Natural killer cell treated with Interleukin-12 subunit alpha and Interleukin-12 subunit beta and Interleukin-15 and Interleukin-18, amount 100 ng/mL, for 72 hours (primary cell): ENCODE measurements around the gene DOCK4. TPM values are rescaled to one million over a fixed set of nuclear protein-coding genes. Genes with fewer than 3 reads are reported as not detected.

Experiments used
- ATAC-seq, 2 donors: fragments of 150-1000 bp; cut with Tn5 transposase in 1 of 2; sonication (Bioruptor Pico), chemical (Tn5 transposase) in 1 of 2; 2 replicates each; pipeline ENCODE4 v1.10.0; 2021
- DNase-seq: peaks from one replicate; pipeline ENCODE4 v3.0.0; 2022; ENCODE audit warnings: low spot score
- H3K27ac Mint-ChIP-seq, 2 donors: 1 replicate in 1 of 2; 2 replicates in 1 of 2; pipeline ENCODE4 v1.8.0; 2022; ENCODE audit warnings: mixed read lengths in 2 of 2, mild to moderate bottlenecking in 1 of 2, moderate library complexity in 1 of 2
- H3K27me3 Mint-ChIP-seq, 2 donors: 1 replicate in 1 of 2; 2 replicates in 1 of 2; pipeline ENCODE4 v1.8.0; 2022; ENCODE audit warnings: mixed read lengths in 2 of 2
- H3K36me3 Mint-ChIP-seq: one replicate; pipeline ENCODE4 v1.8.0; 2022; ENCODE audit warnings: mixed read lengths
- H3K4me1 Mint-ChIP-seq, 2 donors: 1 replicate in 1 of 2; 2 replicates in 1 of 2; pipeline ENCODE4 v1.8.0; 2022; ENCODE audit warnings: low read depth in 2 of 2, mixed read lengths in 2 of 2, mild to moderate bottlenecking in 1 of 2
- H3K4me3 Mint-ChIP-seq: one replicate; pipeline ENCODE4 v1.8.0; 2022; ENCODE audit warnings: mixed read lengths
- H3K9me3 Mint-ChIP-seq: 2 replicates; pipeline ENCODE4 v1.8.0; 2022; ENCODE audit warnings: mixed read lengths
- total RNA-seq, 2 donors: library from RNA; stranded (reverse); gene quantifications; one replicate each; pipeline ENCODE4 v1.2.3, GENCODE V29; 2022

Gene DOCK4
- total RNA-seq, 2 donors from 2014 or later = 1.8 to 3.3 TPM

DNA sequence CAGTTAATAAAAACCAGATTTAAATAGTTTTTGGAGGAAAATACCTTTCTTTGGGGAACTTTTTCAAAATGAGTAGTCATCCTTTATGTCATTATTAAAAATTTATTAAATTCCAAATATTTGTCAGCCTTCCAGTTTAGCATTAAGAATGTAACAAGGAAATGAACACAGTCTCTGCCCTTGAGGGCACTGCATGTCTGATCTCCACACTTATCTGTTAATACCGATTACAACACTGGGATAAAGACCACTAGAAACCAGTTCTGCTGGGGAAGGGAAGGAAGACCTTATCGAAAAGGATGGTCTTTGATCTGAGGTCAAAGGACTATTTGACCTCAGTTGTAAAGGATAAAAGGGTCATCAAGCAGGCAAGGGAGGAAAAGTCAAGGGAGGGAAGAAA is 320.0 kb downstream of the DOCK4 start:
- Mint-ChIP-seq H3K36me3 (no peaks in the 10 kb centered on the region), H3K4me3 (no peak overlapping the region), H3K27me3 (no peaks in the 10 kb centered on the region), H3K4me1 (no peaks in the 10 kb centered on the region), H3K27ac (no peak overlapping the region), H3K9me3 (peaks cover 4% of the 10 kb centered on the region)
- no peak for ATAC-seq
- DNase-seq = no peak

DNA sequence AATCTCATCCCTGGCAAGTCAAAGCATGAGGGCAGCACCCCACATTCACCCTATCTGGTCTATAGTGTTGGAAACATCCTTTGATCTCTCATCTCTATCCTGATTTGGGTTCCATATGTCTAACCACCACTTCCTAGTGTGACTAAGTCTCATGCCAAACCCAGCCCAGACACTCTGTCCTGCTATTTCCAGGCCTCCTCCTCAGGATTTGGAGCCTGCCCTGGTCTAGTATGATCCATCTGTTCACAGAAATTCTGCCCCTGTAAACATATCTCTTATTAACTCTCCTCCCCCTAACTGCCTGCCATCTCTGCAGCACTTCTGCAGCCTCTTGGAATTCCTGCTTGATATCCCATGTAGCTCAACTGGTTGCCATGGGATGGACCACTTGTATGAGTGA is 323.0 kb downstream of the DOCK4 start:
- Mint-ChIP-seq H3K4me3 (no peak overlapping the region), H3K36me3 (no peaks in the 10 kb centered on the region), H3K4me1 (no peaks in the 10 kb centered on the region), H3K9me3 (peaks cover 15% of the 10 kb centered on the region), H3K27me3 (peaks cover 0 to 8% of the 10 kb centered on the region in 2 donors), H3K27ac (no peak overlapping the region)
- DNase-seq = no peak
- ATAC-seq = no peak

DNA sequence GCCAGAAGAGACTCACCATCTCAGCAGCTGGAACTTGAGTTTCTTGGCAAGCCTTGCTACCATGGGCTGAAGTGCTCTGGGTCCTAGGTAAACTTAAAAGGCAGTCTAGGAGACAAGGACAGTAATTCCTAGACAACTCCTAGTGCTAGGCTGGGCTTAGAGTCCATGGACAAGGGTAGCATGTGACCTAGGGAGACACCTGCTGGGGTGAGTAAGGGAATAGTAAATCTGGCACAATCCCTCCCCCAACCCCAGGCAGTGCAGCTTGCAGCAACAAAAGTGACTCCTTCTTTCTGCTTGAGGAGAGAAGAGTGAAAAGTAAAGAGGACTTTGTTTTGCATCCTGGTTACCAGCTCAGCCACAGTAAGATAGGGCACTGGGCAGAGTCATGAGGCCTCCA is 327.4 kb downstream of the DOCK4 start:
- Mint-ChIP-seq H3K4me3 (no peak overlapping the region), H3K9me3 (peaks cover 19% of the 10 kb centered on the region), H3K27me3 (peaks cover 0 to 8% of the 10 kb centered on the region in 2 donors), H3K36me3 (no peaks in the 10 kb centered on the region), H3K4me1 (no peaks in the 10 kb centered on the region), H3K27ac (no peak overlapping the region)
- ATAC-seq (no peak), DNase-seq (no peak)

DNA sequence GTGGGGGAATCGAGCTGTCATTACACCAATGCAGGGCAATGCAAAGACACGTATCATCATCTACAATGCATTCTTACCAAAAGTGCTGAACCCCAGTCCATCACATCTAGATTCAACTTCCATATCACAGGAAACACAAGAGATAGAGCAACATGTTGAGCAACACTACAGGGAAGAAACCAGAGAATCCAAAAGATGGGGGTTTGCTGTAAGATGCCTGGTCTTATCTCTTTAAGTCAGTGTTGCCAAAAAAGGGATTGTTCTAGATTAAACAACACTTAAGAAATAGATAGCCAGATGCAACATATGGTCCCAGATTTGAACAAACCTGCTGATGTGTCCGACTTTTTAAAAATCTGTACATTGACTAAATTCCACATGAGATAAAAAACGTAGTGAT is 328.3 kb downstream of the DOCK4 start:
- peaks cover 0 to 8% of the 10 kb centered on the region in 2 donors for H3K27me3 Mint-ChIP-seq
- no peak overlapping the region for H3K4me3 Mint-ChIP-seq
- H3K27ac Mint-ChIP-seq = no peak overlapping the region
- H3K9me3 Mint-ChIP-seq = peaks cover 19% of the 10 kb centered on the region
- no peaks in the 10 kb centered on the region for H3K36me3 Mint-ChIP-seq
- DNase-seq = no peak
- no peaks in the 10 kb centered on the region for H3K4me1 Mint-ChIP-seq
- ATAC-seq = no peak

DNA sequence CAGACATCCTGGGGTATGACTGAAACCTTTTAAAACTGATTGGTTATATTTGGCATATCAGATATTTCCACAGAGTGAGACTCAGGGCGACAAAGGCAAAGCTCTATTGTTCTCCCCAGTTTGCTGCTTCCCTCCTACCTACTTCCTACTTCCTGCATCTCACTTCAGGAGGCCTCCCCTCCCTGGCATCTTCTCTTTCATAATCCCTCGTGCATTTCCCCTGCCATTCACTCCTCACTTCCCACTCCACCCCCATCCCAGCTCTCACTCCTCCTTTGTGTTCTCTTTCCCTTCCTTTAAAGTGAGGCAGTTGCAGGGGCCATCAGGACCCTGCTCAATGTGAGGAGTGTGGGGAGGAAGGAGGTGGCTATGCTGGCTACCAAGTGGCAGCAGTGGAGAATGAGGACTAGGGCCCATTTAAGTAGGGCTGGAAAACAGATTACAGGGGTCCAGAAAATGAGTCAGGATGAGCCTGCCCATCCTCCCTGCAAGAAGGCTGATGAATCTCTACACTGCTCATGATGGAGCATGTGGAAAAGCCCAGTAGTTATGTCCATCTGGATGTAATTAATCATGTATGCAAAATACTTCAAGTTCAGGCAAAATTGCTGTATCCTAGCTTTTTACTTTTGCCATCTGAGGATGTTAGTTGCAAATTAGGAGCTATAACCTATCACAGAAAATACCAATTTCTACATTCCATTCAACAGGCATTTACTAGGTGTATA is 332.1 kb downstream of the DOCK4 start:
- Mint-ChIP-seq H3K4me1 (no peaks in the 10 kb centered on the region), H3K4me3 (no peak overlapping the region), H3K27me3 (no peaks in the 10 kb centered on the region), H3K27ac (no peak overlapping the region), H3K9me3 (peaks cover 3% of the 10 kb centered on the region), H3K36me3 (no peaks in the 10 kb centered on the region)
- DNase-seq (no peak), ATAC-seq (no peak)

DNA sequence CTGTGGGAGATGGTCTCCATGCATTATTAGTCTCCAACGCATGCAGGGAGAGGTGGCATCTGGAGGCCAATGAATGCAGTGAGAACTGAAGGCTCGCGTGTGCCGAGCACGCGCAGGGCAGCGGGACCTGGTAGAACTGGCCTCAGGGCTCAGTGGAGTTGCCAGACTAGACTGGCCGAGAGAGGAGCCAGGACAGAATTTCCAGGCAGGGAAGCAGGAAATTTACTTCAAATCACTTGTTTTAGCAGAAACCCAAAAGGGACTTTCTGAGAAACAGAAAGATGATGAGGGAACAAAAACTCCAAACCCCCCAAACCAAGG is 332.9 kb downstream of the DOCK4 start:
- Mint-ChIP-seq H3K27me3 (no peaks in the 10 kb centered on the region), H3K4me1 (no peaks in the 10 kb centered on the region), H3K27ac (no peak overlapping the region), H3K9me3 (peaks cover 3% of the 10 kb centered on the region), H3K4me3 (no peak overlapping the region), H3K36me3 (no peaks in the 10 kb centered on the region)
- no peak for ATAC-seq
- no peak for DNase-seq

DNA sequence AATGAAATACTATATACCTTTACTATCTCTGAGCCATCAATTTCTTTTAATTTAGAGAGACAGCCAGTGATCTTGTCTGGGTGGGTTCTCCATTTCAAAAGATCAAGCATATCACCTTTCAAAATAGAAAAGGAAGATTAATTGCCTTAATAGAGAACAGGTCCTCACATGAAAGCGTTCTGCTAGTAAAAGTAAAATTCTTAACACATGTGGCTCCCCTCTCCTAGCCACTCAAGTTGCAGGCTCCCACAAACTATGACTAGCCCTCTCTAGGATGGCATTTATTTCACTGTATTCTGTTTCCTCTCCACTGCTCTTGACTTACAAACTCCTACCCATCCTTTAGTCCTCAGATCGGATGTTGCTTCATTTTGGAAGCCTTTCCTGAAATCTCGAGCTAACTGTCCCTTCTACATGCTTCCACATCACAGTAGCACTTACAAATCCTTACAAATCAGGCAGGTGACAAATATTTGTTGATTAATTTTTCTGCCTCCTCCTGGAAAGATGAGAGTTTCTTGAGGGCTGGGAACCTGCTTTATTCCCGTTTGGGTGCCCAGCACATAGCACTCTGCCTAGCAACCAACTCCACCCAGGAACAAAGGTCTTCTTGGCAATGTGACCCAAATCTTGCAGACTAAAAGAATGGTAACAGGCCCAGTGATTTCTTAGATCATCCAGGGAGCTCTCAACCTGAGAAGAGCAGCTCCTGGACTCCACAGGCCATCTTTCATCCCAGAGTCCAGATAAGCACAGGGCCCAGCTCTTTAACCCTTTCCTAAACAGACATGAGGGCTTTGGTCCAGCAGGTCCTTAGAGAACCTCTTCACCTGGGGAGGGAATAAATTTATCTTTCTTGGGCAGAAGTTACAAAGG is 333.5 kb downstream of the DOCK4 start:
- no peaks in the 10 kb centered on the region for H3K27me3 Mint-ChIP-seq
- H3K9me3 Mint-ChIP-seq = peaks cover under 1% of the 10 kb centered on the region
- no peak overlapping the region for H3K27ac Mint-ChIP-seq
- no peaks in the 10 kb centered on the region for H3K36me3 Mint-ChIP-seq
- DNase-seq (no peak), ATAC-seq (no peak)
- H3K4me3 Mint-ChIP-seq = no peak overlapping the region
- no peaks in the 10 kb centered on the region for H3K4me1 Mint-ChIP-seq

DNA sequence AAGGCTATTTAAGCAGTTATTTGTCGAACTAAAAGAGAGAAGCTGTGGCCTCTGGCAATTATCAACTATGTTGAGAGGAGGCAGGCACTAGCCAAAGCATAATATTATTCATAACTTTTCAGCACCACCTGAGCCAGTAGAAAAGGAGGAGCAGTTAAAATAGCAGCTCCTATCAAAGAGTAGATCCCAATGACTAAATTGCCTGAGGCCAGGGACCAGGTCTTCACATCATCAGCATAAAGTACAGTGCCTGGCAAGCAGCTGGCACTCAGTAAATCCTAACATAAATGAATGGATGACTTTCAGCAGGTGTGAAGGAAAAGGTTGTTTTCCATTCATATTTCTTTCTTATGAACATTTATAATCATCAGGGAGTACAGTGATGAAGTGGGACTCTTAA is 334.9 kb downstream of the DOCK4 start:
- no peaks in the 10 kb centered on the region for H3K36me3 Mint-ChIP-seq
- H3K27ac Mint-ChIP-seq = no peak overlapping the region
- ATAC-seq (no peak), DNase-seq (no peak)
- no peak overlapping the region for H3K4me3 Mint-ChIP-seq
- no peaks in the 10 kb centered on the region for H3K4me1 Mint-ChIP-seq
- no peaks in the 10 kb centered on the region for H3K27me3 Mint-ChIP-seq
- no peaks in the 10 kb centered on the region for H3K9me3 Mint-ChIP-seq

DNA sequence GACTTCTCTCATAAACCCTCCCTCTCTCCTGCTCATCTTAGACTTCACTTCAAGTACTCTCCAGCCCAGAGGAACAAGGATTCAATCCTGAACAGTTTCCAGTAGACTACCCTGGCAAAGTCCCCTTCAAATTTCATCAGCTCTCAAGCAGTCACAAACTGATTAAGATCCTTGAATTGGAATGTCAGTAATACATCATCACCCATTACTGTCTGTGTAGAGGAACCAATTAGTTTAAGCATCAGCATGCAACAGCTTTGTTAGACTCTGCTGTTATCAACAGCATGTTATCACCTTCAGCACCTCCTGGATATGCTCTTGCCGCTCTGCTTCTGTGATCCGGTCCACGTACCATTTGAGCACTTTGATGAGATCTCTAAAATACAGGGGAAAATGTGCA is 336.9 kb downstream of the DOCK4 start:
- Mint-ChIP-seq H3K4me1 (no peaks in the 10 kb centered on the region), H3K36me3 (no peaks in the 10 kb centered on the region), H3K4me3 (no peak overlapping the region), H3K27me3 (no peaks in the 10 kb centered on the region), H3K9me3 (no peaks in the 10 kb centered on the region), H3K27ac (no peak overlapping the region)
- DNase-seq (no peak), ATAC-seq (no peak)

DNA sequence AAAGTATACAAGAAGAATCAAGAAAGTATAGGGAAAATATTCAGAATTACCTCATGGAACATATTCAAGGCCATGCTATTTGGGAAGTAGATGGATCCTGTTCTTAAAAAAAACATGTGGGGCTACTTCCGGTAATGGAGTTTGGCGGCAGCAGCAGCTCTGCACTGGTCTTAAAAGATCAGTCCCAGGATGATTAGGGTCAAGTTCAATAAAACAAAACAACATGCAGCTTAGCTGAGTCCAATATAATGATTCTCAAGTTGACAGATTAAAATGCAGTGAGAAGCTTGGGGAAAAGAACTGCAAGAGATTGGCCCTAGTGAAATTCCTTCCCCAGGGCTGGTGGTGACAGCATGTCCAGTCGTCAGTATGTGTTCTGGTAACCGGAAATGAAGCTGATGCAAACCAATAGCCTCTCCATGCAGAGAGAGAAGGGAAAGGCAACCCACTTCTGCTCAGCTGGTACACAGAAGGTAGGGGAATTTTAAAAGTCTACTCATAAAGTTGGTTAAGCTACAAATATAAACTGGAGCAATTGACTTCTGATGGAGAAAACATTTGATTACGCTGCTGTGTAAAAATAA is 338.8 kb downstream of the DOCK4 start:
- DNase-seq (no peak), ATAC-seq (no peak)
- H3K36me3 Mint-ChIP-seq = no peaks in the 10 kb centered on the region
- no peaks in the 10 kb centered on the region for H3K9me3 Mint-ChIP-seq
- H3K27me3 Mint-ChIP-seq = no peaks in the 10 kb centered on the region
- no peak overlapping the region for H3K4me3 Mint-ChIP-seq
- no peak overlapping the region for H3K27ac Mint-ChIP-seq
- no peaks in the 10 kb centered on the region for H3K4me1 Mint-ChIP-seq

DNA sequence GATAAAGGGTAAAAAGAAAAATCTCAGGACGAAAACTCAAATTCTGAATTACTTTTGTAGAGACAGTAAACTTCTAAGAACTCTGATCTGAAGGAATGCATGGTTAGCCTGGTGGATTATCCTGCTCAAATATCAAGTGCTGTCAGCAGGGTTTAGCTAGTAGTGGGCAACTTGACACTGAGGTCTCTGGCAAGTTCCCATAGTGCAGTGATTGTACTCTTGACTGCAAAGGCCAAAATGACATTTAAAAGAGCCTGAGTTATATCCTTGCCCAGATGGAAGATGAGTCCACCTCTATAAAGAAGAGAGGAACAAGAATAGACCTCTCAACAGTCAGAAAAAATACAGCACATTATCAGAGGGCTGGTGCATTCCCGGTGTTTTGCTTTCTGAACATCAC is 339.4 kb downstream of the DOCK4 start:
- no peaks in the 10 kb centered on the region for H3K36me3 Mint-ChIP-seq
- H3K9me3 Mint-ChIP-seq = no peaks in the 10 kb centered on the region
- no peak overlapping the region for H3K27ac Mint-ChIP-seq
- no peak overlapping the region for H3K4me3 Mint-ChIP-seq
- H3K4me1 Mint-ChIP-seq = no peaks in the 10 kb centered on the region
- ATAC-seq (no peak), DNase-seq (no peak)
- no peaks in the 10 kb centered on the region for H3K27me3 Mint-ChIP-seq

DNA sequence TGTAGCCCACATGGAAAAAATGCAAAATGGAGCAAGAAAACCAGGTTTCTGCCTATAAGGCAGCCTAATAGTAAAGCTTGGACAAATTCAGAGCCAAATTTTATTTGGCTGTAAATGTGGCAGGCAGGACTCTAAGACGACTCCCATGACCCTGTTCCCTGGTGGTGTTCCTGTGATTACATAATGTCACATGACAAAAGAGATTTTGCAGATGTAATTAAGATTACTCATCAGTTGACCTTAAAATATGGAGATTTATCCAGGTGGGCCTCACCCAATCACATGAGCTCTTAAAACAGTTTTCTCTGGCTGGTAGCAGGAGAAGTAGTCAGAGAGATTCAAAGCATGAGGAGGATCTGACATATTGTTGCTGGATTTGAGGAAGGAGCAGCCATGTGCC is 340.8 kb downstream of the DOCK4 start:
- no peak overlapping the region for H3K27ac Mint-ChIP-seq
- no peaks in the 10 kb centered on the region for H3K27me3 Mint-ChIP-seq
- H3K4me3 Mint-ChIP-seq = no peak overlapping the region
- H3K4me1 Mint-ChIP-seq = no peaks in the 10 kb centered on the region
- no peak for ATAC-seq
- no peaks in the 10 kb centered on the region for H3K9me3 Mint-ChIP-seq
- no peak for DNase-seq
- H3K36me3 Mint-ChIP-seq = no peaks in the 10 kb centered on the region

DNA sequence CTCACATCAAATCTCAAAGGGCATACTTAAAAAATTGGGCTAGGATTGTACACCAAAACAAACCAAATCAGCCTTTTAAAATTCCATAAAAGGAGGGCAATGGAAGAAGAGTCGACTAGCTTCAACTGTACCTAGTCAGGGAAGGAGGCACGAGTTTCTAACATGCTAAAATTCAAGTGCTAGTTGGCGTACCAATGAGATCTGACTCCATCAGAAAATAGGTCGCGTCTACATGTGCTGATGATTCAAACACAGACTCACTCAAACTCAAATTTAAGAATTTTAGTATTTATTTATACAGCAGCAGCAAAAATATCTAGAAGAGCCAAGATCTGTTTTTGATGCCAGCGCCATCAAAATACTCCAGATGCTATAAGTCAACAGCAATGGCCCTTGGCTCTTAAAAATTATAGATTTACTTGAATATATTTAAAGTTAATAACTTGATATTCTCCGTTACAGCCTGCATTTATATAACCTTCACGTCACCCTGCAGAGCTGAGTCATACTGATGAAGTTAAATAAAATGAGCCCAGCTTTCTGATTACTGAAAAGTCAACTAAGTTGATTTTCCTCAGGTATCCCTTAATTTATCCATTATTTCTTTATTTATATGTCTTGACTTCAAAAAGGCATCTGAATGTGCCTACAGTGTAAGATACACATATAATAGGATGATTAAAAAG is 341.8 kb downstream of the DOCK4 start:
- Mint-ChIP-seq H3K27ac (no peak overlapping the region), H3K4me3 (no peak overlapping the region), H3K36me3 (no peaks in the 10 kb centered on the region), H3K27me3 (no peaks in the 10 kb centered on the region), H3K4me1 (no peaks in the 10 kb centered on the region), H3K9me3 (peaks cover 4% of the 10 kb centered on the region)
- ATAC-seq = no peak
- DNase-seq = no peak

DNA sequence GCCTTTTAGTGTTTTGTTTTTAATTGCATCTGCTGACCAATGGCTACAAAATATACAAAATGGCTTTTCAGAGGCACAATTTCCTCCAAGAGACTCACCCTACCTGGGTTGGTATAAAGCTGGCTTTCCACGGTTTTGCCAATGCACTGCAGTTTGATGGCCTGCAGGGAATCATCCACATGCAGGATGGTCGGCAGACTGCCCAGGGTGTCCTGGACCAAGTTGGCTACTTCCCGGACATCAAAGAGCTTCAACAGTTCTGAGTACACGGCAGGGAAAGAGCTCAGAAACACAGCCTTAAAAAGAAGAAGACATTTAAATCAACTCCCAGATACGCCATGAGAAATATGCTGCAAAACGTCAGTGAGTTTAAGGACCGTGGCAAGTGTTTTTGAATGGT is 342.9 kb downstream of the DOCK4 start:
- DNase-seq (no peak), ATAC-seq (no peak)
- no peaks in the 10 kb centered on the region for H3K36me3 Mint-ChIP-seq
- H3K27me3 Mint-ChIP-seq = no peaks in the 10 kb centered on the region
- H3K4me3 Mint-ChIP-seq = no peak overlapping the region
- H3K4me1 Mint-ChIP-seq = no peaks in the 10 kb centered on the region
- H3K9me3 Mint-ChIP-seq = peaks cover 4% of the 10 kb centered on the region
- no peak overlapping the region for H3K27ac Mint-ChIP-seq
